H9 (cell line): ENCODE measurements around the gene GANAB. TPM values are rescaled to one million over a fixed set of nuclear protein-coding genes. Genes with fewer than 3 reads are reported as not detected.

Experiments used
- DNase-seq: peaks from one replicate; pipeline ENCODE4 v3.0.0-alpha.2; 2017
- H2AFZ ChIP-seq: one replicate; pipeline ENCODE4 v1.6.1; 2013; ENCODE audit warnings: mild to moderate bottlenecking, low read length, control low read depth, moderate library complexity
- H2AK5ac ChIP-seq: 2 replicates; pipeline ENCODE4 v1.6.1; 2013; ENCODE audit warnings: low read length, control low read depth, mixed read lengths; ENCODE audit not compliant: insufficient read length
- H2BK120ac ChIP-seq: one replicate; pipeline ENCODE4 v1.6.1; 2013; ENCODE audit warnings: low read depth, mild to moderate bottlenecking, low read length, control low read depth, inconsistent platforms; ENCODE audit not compliant: poor library complexity, severe bottlenecking
- H2BK12ac ChIP-seq: 2 replicates; pipeline ENCODE4 v1.6.1; 2013; ENCODE audit warnings: low read length, control low read depth, mixed read lengths, low read depth; ENCODE audit not compliant: insufficient read length
- H2BK15ac ChIP-seq: 2 replicates; pipeline ENCODE4 v1.6.1; 2013; ENCODE audit warnings: low read depth, low read length, control low read depth
- H2BK20ac ChIP-seq: one replicate; pipeline ENCODE4 v1.6.1; 2013; ENCODE audit warnings: low read depth, mild to moderate bottlenecking, low read length, control low read depth, inconsistent platforms; ENCODE audit not compliant: poor library complexity, severe bottlenecking
- H2BK5ac ChIP-seq: 2 replicates; pipeline ENCODE4 v1.6.1; 2013; ENCODE audit warnings: low read length, control low read depth, mixed read lengths; ENCODE audit not compliant: insufficient read length
- H3K14ac ChIP-seq: 2 replicates; pipeline ENCODE4 v1.6.1; 2013; ENCODE audit warnings: low read length, control low read depth; ENCODE audit not compliant: insufficient read depth
- H3K18ac ChIP-seq: 2 replicates; pipeline ENCODE4 v1.6.1; 2013; ENCODE audit warnings: low read depth, mild to moderate bottlenecking, mixed read lengths, low read length, control low read depth; ENCODE audit not compliant: insufficient read length
- H3K23ac ChIP-seq: 2 replicates; pipeline ENCODE4 v1.6.1; 2013; ENCODE audit warnings: low read length, control low read depth, mixed read lengths, low read depth; ENCODE audit not compliant: insufficient read length
- H3K23me2 ChIP-seq: 2 replicates; pipeline ENCODE4 v1.6.1; 2013; ENCODE audit warnings: low read depth, mild to moderate bottlenecking, mixed read lengths, low read length, control low read depth; ENCODE audit not compliant: insufficient read length, poor library complexity, severe bottlenecking
- H3K27ac ChIP-seq: 2 replicates; pipeline ENCODE4 v1.5.1; 2013; ENCODE audit warnings: low read length, control low read depth, mixed read lengths, low read depth; ENCODE audit not compliant: insufficient read length
- H3K27me3 ChIP-seq: 2 replicates; pipeline ENCODE4 v1.6.1; 2013; ENCODE audit warnings: low read length, control low read depth, inconsistent platforms; ENCODE audit not compliant: insufficient read depth
- H3K4ac ChIP-seq: 2 replicates; pipeline ENCODE4 v1.6.1; 2013; ENCODE audit warnings: low read depth, mild to moderate bottlenecking, control low read depth, inconsistent platforms, low read length, moderate library complexity
- H3K4me1 ChIP-seq: 2 replicates; pipeline ENCODE4 v1.6.1; 2013; ENCODE audit warnings: low read length, control low read depth, inconsistent platforms; ENCODE audit not compliant: insufficient read depth
- H3K4me2 ChIP-seq: 2 replicates; pipeline ENCODE4 v1.6.1; 2013; ENCODE audit warnings: low read length, control low read depth, mixed read lengths; ENCODE audit not compliant: insufficient read length, insufficient read depth
- H3K56ac ChIP-seq: 2 replicates; pipeline ENCODE4 v1.6.1; 2013; ENCODE audit warnings: low read depth, mild to moderate bottlenecking, mixed read lengths, low read length, control low read depth; ENCODE audit not compliant: insufficient read length
- H3K79me1 ChIP-seq: 2 replicates; pipeline ENCODE4 v1.6.1; 2013; ENCODE audit warnings: low read depth, mild to moderate bottlenecking, moderate library complexity, low read length, control low read depth, inconsistent platforms; ENCODE audit not compliant: insufficient read depth, poor library complexity, severe bottlenecking
- H3K79me2 ChIP-seq: 2 replicates; pipeline ENCODE4 v1.6.1; 2013; ENCODE audit warnings: low read length, control low read depth, inconsistent platforms; ENCODE audit not compliant: insufficient read depth
- H3K9ac ChIP-seq: 2 replicates; pipeline ENCODE4 v1.6.1; 2013; ENCODE audit warnings: low read length, control low read depth, mixed read lengths; ENCODE audit not compliant: insufficient read length; ENCODE audit errors: extremely low read depth
- H3K9me3 ChIP-seq: one replicate; pipeline ENCODE4 v1.6.1; 2013; ENCODE audit warnings: low read depth, low read length, inconsistent platforms; ENCODE audit not compliant: control insufficient read depth
- H3T11ph ChIP-seq: one replicate; pipeline ENCODE4 v1.6.1; 2013; ENCODE audit warnings: mild to moderate bottlenecking, low read length, control low read depth, inconsistent platforms
- H4K20me1 ChIP-seq: one replicate; pipeline ENCODE4 v1.6.1; 2013; ENCODE audit not compliant: control insufficient read depth, insufficient read length, insufficient read depth
- H4K5ac ChIP-seq: 2 replicates; pipeline ENCODE4 v1.6.1; 2013; ENCODE audit warnings: low read depth, mild to moderate bottlenecking, mixed read lengths, low read length, control low read depth; ENCODE audit not compliant: insufficient read length
- H4K8ac ChIP-seq: replicated peaks from 2 replicates; pipeline ENCODE4 v1.6.1; 2013; ENCODE audit warnings: low read length, control low read depth, mixed read lengths, low read depth; ENCODE audit not compliant: insufficient read length
- H4K91ac ChIP-seq: 2 replicates; pipeline ENCODE4 v1.6.1; 2013; ENCODE audit warnings: low read depth, mild to moderate bottlenecking, moderate library complexity, mixed read lengths, low read length, control low read depth; ENCODE audit not compliant: insufficient read length
- H3K27ac Mint-ChIP-seq, 3 experiments: 2 replicates in 2 of 3; 3 replicates in 1 of 3; pipeline ENCODE4 v1.8.0; 2020 to 2021; ENCODE audit warnings: mixed read lengths in 3 of 3, mild to moderate bottlenecking in 1 of 3, moderate library complexity in 1 of 3
- H3K27me3 Mint-ChIP-seq: 2 replicates; pipeline ENCODE4 v1.8.0; 2021; ENCODE audit warnings: low read depth, mild to moderate bottlenecking, moderate library complexity, mixed read lengths
- H3K36me3 Mint-ChIP-seq, 3 experiments: 2 replicates in 2 of 3; 3 replicates in 1 of 3; pipeline ENCODE4 v1.8.0; 2020 to 2021; ENCODE audit warnings: low read depth in 3 of 3, mixed read lengths in 3 of 3; ENCODE audit not compliant: insufficient read depth in 1 of 3
- H3K4me1 Mint-ChIP-seq, 2 experiments: 2 replicates each; pipeline ENCODE4 v1.8.0; 2020; ENCODE audit warnings: mixed read lengths in 2 of 2
- H3K4me3 Mint-ChIP-seq, 2 experiments: 2 replicates in 1 of 2; 3 replicates in 1 of 2; pipeline ENCODE4 v1.8.0; 2020 to 2021; ENCODE audit warnings: mild to moderate bottlenecking in 2 of 2, mixed read lengths in 2 of 2, moderate library complexity in 1 of 2
- H3K9me3 Mint-ChIP-seq, 2 experiments: 2 replicates in 1 of 2; 3 replicates in 1 of 2; pipeline ENCODE4 v1.8.0; 2020; ENCODE audit warnings: mild to moderate bottlenecking in 2 of 2, mixed read lengths in 2 of 2, moderate library complexity in 1 of 2
- CTCF ChIP-seq: fragments of 200-600 bp; sonication (generic); conservative IDR thresholded peaks from 3 replicates; pipeline ENCODE4 v1.8.0; 2021; ENCODE audit warnings: antibody characterized with exemption, mild to moderate bottlenecking
- WGBS: extraction: QIAGEN DNeasy Blood & Tissue Kit; methylation state at CpG from one replicate; pipeline ENCODE4 v1.1.7; 2013; ENCODE audit warnings: missing lambda C conversion rate, low lambda C conversion rate, mixed read lengths; ENCODE audit not compliant: insufficient read length; ENCODE audit errors: extremely low coverage; 5-methylcytosine and 5-hydroxymethylcytosine counted together
- total RNA-seq: library from RNA; stranded (reverse); gene quantifications from 2 replicates; pipeline ENCODE4 v1.2.1, GENCODE V29; 2021

The GANAB gene
- total RNA-seq, 1 experiment from 2014 or later, result 387 TPM

GRCh38 chr11:62671236-62671607, 24.8 kb upstream of the GANAB start:
- no peak for TF ChIP-seq CTCF
- H3K4me2 ChIP-seq, result peak overlapping the region; percentile 83
- no peak overlapping the region for H4K91ac ChIP-seq
- no peaks in the 10 kb centered on the region for H3K27me3 ChIP-seq
- peak overlapping the region; percentile 59; the same call in 1 of the 2 replicates for H3K14ac ChIP-seq
- no peak overlapping the region for H3K18ac ChIP-seq
- no peaks in the 10 kb centered on the region for H3K9me3 ChIP-seq
- no peak overlapping the region for H3T11ph ChIP-seq
- WGBS, result no CpG with 5 or more reads among the region's 17 CpGs
- no peak overlapping the region for H2BK15ac ChIP-seq
- H3K23me2 ChIP-seq, result peaks cover 8% of the 10 kb centered on the region
- no peak overlapping the region for H2AFZ ChIP-seq
- H3K9ac ChIP-seq, result peak overlapping the region; percentile 89
- no peak overlapping the region for H3K56ac ChIP-seq
- H4K20me1 ChIP-seq, result no peaks in the 10 kb centered on the region
- peaks cover 1% of the 10 kb centered on the region; the same call in 1 of the 2 replicates for H3K4me1 ChIP-seq
- no peak overlapping the region for H2AK5ac ChIP-seq
- H2BK5ac ChIP-seq, result no peak overlapping the region
- H3K23ac ChIP-seq, result no peak overlapping the region
- no peak overlapping the region for H4K5ac ChIP-seq
- Mint-ChIP-seq H3K4me1 (peaks cover 24 to 31% of the 10 kb centered on the region in 2 experiments), H3K27me3 (no peaks in the 10 kb centered on the region; the same call in 1 of the 2 replicates), H3K27ac (peak overlapping the region; percentile 92 to 97 (median 93)), H3K4me3 (peak overlapping the region; percentile 92 to 99), H3K36me3 (peaks cover 19 to 46% (median 37%) of the 10 kb centered on the region in 3 experiments; a peak in 6 of 7 replicates), H3K9me3 (no peaks in the 10 kb centered on the region)
- H2BK20ac ChIP-seq, result no peak overlapping the region
- H2BK120ac ChIP-seq, result no peak overlapping the region
- H3K79me1 ChIP-seq, result no peaks in the 10 kb centered on the region
- H2BK12ac ChIP-seq, result no peak overlapping the region
- no peak overlapping the region for H4K8ac ChIP-seq
- H3K79me2 ChIP-seq, result no peaks in the 10 kb centered on the region
- no peak overlapping the region; the same call in 1 of the 2 replicates for H3K4ac ChIP-seq
- DNase-seq, result no peak
- no peak overlapping the region for H3K27ac ChIP-seq
